HepG2 (cell line): ENCODE data around the gene FAM114A2.

ENCODE experiments used
- ATF1 ChIP-seq: IDR thresholded peaks from 2 replicates; pipeline ENCODE4 v1.6.1; 2016; ENCODE audit warnings: mild to moderate bottlenecking, control low read depth
- EED ChIP-seq: sonication (generic); formaldehyde crosslinking; IDR thresholded peaks from 2 replicates; pipeline ENCODE4 v1.5.0; 2020; ENCODE audit warnings: mild to moderate bottlenecking, missing genetic modification reagents
- GABPB1 ChIP-seq: IDR thresholded peaks from 2 replicates; pipeline ENCODE4 v1.6.1; 2016; ENCODE audit warnings: mild to moderate bottlenecking, missing genetic modification reagents, moderate library complexity, missing compliant biosample characterization
- NFRKB ChIP-seq: fragments of 450-650 bp; IDR thresholded peaks from 2 replicates; pipeline ENCODE4 v1.6.1; 2017
- POLR2A ChIP-seq, 2 experiments: IDR thresholded peaks; 2 replicates each; pipeline ENCODE4 v1.6.1; 2011; ENCODE audit warnings: low read depth in 2 of 2, low read length in 2 of 2, mild to moderate bottlenecking in 1 of 2, moderate library complexity in 1 of 2; ENCODE audit not compliant: insufficient read depth in 1 of 2
- POLR2AphosphoS5 ChIP-seq: IDR thresholded peaks from 2 replicates; pipeline ENCODE4 v1.6.1; 2012; ENCODE audit warnings: low read depth, low read length
- REPIN1 ChIP-seq: sonication (generic); formaldehyde crosslinking; IDR thresholded peaks from 2 replicates; pipeline ENCODE4 v1.8.0; 2022; ENCODE audit warnings: missing genetic modification reagents, low read depth, mild to moderate bottlenecking, borderline replicate concordance
- SRSF4 ChIP-seq: fragments of 200-400 bp; formaldehyde crosslinking; IDR thresholded peaks from one replicate; pipeline ENCODE4 v1.6.1; 2018; ENCODE audit warnings: mild to moderate bottlenecking, low read depth, low read length, moderate library complexity; ENCODE audit not compliant: poor library complexity, severe bottlenecking
- ZNF263 ChIP-seq: sonication (generic); formaldehyde crosslinking; IDR thresholded peaks from 2 replicates; pipeline ENCODE4 v1.4.0; 2020; ENCODE audit warnings: missing genetic modification reagents
- ZNF558 ChIP-seq: sonication (generic); formaldehyde crosslinking; IDR thresholded peaks from 2 replicates; pipeline ENCODE4 v1.9.0; 2022; ENCODE audit warnings: mild to moderate bottlenecking, missing genetic modification reagents, borderline replicate concordance
- ZNF660 ChIP-seq: sonication (generic); formaldehyde crosslinking; IDR thresholded peaks from 2 replicates; pipeline ENCODE4 v1.5.1; 2020; ENCODE audit warnings: mild to moderate bottlenecking, low read depth, missing genetic modification reagents, borderline replicate concordance
- TF ChIP-seq, protein P1 (sequence below): sonication (generic); formaldehyde crosslinking; IDR thresholded peaks from 2 replicates; pipeline ENCODE4 v1.5.0; 2020; ENCODE audit warnings: mild to moderate bottlenecking, missing genetic modification reagents, moderate library complexity
- TF ChIP-seq, protein P2 (sequence below): sonication (generic); formaldehyde crosslinking; IDR thresholded peaks from 2 replicates; pipeline ENCODE4 v1.4.0; 2020; ENCODE audit warnings: missing genetic modification reagents

DNA sequence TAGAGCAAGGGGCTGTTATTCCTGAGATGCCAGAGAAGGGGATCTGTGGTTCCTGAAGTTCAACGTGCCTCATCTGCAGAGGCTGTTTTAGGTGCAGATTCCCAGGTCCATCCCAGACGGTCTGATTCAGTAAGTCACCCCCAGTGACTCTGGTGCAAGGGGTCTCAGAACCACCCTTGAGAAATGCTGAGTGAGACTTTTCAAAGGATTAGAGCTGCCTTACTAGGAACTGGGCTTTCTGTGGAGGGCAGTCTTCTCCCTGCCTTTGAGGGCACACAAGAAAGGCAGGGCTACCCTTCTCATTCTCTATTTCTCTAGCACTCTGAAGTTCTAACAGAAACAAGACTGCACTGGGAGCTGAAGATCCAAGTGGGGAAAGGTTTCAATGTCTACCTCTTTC lies 66.5 kb downstream of the FAM114A2 start:
- TF ChIP-seq, protein P1, sequence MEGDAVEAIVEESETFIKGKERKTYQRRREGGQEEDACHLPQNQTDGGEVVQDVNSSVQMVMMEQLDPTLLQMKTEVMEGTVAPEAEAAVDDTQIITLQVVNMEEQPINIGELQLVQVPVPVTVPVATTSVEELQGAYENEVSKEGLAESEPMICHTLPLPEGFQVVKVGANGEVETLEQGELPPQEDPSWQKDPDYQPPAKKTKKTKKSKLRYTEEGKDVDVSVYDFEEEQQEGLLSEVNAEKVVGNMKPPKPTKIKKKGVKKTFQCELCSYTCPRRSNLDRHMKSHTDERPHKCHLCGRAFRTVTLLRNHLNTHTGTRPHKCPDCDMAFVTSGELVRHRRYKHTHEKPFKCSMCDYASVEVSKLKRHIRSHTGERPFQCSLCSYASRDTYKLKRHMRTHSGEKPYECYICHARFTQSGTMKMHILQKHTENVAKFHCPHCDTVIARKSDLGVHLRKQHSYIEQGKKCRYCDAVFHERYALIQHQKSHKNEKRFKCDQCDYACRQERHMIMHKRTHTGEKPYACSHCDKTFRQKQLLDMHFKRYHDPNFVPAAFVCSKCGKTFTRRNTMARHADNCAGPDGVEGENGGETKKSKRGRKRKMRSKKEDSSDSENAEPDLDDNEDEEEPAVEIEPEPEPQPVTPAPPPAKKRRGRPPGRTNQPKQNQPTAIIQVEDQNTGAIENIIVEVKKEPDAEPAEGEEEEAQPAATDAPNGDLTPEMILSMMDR (CRISPR knock-in tag) = no peak
- TF ChIP-seq POLR2A (IDR thresholded peaks at IDR 0.05; ENCODE audit: insufficient read depth in 1 of 2, low read depth in 2 of 2, low read length in 2 of 2) = no peak
- TF ChIP-seq GABPB1 (CRISPR knock-in tag) = no peak
- no peak for TF ChIP-seq SRSF4
- TF ChIP-seq ZNF558 (CRISPR knock-in tag) = no peak
- no peak for TF ChIP-seq EED (CRISPR knock-in tag)
- no peak for TF ChIP-seq ZNF660 (CRISPR knock-in tag)
- no peak for TF ChIP-seq REPIN1 (CRISPR knock-in tag)
- no peak for TF ChIP-seq ATF1 (CRISPR knock-in tag)
- TF ChIP-seq, protein P2, sequence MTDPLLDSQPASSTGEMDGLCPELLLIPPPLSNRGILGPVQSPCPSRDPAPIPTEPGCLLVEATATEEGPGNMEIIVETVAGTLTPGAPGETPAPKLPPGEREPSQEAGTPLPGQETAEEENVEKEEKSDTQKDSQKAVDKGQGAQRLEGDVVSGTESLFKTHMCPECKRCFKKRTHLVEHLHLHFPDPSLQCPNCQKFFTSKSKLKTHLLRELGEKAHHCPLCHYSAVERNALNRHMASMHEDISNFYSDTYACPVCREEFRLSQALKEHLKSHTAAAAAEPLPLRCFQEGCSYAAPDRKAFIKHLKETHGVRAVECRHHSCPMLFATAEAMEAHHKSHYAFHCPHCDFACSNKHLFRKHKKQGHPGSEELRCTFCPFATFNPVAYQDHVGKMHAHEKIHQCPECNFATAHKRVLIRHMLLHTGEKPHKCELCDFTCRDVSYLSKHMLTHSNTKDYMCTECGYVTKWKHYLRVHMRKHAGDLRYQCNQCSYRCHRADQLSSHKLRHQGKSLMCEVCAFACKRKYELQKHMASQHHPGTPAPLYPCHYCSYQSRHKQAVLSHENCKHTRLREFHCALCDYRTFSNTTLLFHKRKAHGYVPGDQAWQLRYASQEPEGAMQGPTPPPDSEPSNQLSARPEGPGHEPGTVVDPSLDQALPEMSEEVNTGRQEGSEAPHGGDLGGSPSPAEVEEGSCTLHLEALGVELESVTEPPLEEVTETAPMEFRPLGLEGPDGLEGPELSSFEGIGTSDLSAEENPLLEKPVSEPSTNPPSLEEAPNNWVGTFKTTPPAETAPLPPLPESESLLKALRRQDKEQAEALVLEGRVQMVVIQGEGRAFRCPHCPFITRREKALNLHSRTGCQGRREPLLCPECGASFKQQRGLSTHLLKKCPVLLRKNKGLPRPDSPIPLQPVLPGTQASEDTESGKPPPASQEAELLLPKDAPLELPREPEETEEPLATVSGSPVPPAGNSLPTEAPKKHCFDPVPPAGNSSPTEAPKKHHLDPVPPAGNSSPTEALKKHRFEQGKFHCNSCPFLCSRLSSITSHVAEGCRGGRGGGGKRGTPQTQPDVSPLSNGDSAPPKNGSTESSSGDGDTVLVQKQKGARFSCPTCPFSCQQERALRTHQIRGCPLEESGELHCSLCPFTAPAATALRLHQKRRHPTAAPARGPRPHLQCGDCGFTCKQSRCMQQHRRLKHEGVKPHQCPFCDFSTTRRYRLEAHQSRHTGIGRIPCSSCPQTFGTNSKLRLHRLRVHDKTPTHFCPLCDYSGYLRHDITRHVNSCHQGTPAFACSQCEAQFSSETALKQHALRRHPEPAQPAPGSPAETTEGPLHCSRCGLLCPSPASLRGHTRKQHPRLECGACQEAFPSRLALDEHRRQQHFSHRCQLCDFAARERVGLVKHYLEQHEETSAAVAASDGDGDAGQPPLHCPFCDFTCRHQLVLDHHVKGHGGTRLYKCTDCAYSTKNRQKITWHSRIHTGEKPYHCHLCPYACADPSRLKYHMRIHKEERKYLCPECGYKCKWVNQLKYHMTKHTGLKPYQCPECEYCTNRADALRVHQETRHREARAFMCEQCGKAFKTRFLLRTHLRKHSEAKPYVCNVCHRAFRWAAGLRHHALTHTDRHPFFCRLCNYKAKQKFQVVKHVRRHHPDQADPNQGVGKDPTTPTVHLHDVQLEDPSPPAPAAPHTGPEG (CRISPR knock-in tag) = no peak
- no peak for TF ChIP-seq POLR2AphosphoS5
- no peak for TF ChIP-seq NFRKB
- no peak for TF ChIP-seq ZNF263 (CRISPR knock-in tag)
